ENCODE measurements around the gene DCAF8.

Gene DCAF8

GRCh38 chr1:160204526-160205241 lies 57.7 kb downstream of the DCAF8 start:
- no peak for ATAC-seq

GRCh38 chr1:160200786-160201185 lies 61.6 kb downstream of the DCAF8 start:
- ATAC-seq = no peak

- no peak for ATAC-seq
Observed at GRCh38 chr1:160197231-160197630, 65.1 kb downstream of the DCAF8 start.

GRCh38 chr1:160196143-160196542 lies 66.2 kb downstream of the DCAF8 start:
- ATAC-seq = no peak

GRCh38 chr1:160194737-160195059 lies 67.7 kb downstream of the DCAF8 start:
- ATAC-seq = no peak

- ATAC-seq = no peak
Observed at GRCh38 chr1:160193832-160194736, 68.3 kb downstream of the DCAF8 start.

GRCh38 chr1:160193091-160193819 lies 69.1 kb downstream of the DCAF8 start:
- peak; percentile 60 to 76 for ATAC-seq

- no peak for ATAC-seq
Observed at GRCh38 chr1:160192234-160192633, 70.1 kb downstream of the DCAF8 start.

GRCh38 chr1:160191756-160192155 lies 70.6 kb downstream of the DCAF8 start:
- ATAC-seq = no peak

GRCh38 chr1:160189649-160190625 lies 72.4 kb downstream of the DCAF8 start, which contains the start of gene CASQ1:
CASQ1 (plus strand) TSS chr1:160190575; CDS start chr1:160190752, 177 bp downstream.
- ATAC-seq = no peak

- ATAC-seq = no peak
Observed at GRCh38 chr1:160188341-160188740, 74.0 kb downstream of the DCAF8 start.

- ATAC-seq = no peak
Observed at GRCh38 chr1:160187407-160187806, 74.9 kb downstream of the DCAF8 start.

- ATAC-seq = no peak
Observed at GRCh38 chr1:160186729-160187128, 75.6 kb downstream of the DCAF8 start.

- no peak for ATAC-seq
Observed at GRCh38 chr1:160186246-160186645, 76.1 kb downstream of the DCAF8 start.

- no peak for ATAC-seq
Observed at GRCh38 chr1:160179336-160179735, 83.0 kb downstream of the DCAF8 start.

GRCh38 chr1:160178731-160179130 lies 83.6 kb downstream of the DCAF8 start:
- no peak for ATAC-seq

GRCh38 chr1:160177667-160178066 lies 84.7 kb downstream of the DCAF8 start:
- no peak for ATAC-seq

- peak in 1 of 2 donors; percentile 67 for ATAC-seq
Observed at GRCh38 chr1:160177231-160177630, 85.1 kb downstream of the DCAF8 start.

- no peak for ATAC-seq
Observed at GRCh38 chr1:160171980-160172379, 90.4 kb downstream of the DCAF8 start.

GRCh38 chr1:160171354-160171753 lies 91.0 kb downstream of the DCAF8 start:
- no peak for ATAC-seq

GRCh38 chr1:160169553-160170399 lies 92.6 kb downstream of the DCAF8 start:
- ATAC-seq = peak in 1 of 2 donors; percentile 60
